Erythroblast (primary cell): ENCODE results near the gene DBP.

Source experiments
- GATA1 ChIP-seq: IDR thresholded peaks from 2 replicates; pipeline ENCODE4 v1.6.1; 2011; ENCODE audit warnings: low read depth, mild to moderate bottlenecking, control low read depth, low read length, moderate library complexity
- POLR2A ChIP-seq: IDR thresholded peaks from 2 replicates; pipeline ENCODE4 v1.6.1; 2011; ENCODE audit warnings: mild to moderate bottlenecking, low read length

- TF ChIP-seq POLR2A (no peak), GATA1 (no peak)
Observed at GRCh38 chr19:48616491-48617056, 20.6 kb downstream of the DBP start.
